ENCODE results near the gene SNRNP40.

SNRNP40 gene

GRCh38 chr1:31231802-31232201 is 64.8 kb downstream of the SNRNP40 start:
- no peak for DNase-seq (ENCODE audit: low spot score)

GRCh38 chr1:31230378-31230777 is 66.2 kb downstream of the SNRNP40 start:
- no peak for DNase-seq (ENCODE audit: low spot score)

DNA sequence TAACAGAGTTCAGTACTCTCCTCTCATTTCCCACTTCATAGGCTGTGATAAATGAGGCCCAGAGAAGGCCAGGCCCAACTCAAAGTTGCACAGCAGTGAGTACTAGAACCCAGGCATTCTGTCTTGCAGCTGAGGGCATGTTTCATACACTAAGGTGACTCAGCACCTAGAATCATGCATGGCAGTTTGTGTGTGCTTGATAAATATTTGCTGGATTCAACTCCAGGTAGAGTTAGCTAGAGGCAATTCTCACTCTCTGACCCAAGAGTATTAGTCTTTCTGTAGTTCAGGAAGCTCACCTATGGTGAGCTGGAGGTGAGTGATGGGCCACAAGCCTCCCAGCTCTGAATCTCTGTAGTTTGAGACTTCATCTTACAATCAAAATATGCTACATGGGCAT is 67.6 kb downstream of the SNRNP40 start:
- DNase-seq (ENCODE audit: low spot score): no peak

GRCh38 chr1:31227891-31228568 is 68.6 kb downstream of the SNRNP40 start:
- no peak for DNase-seq (ENCODE audit: low spot score)

GRCh38 chr1:31224068-31224467 is 72.5 kb downstream of the SNRNP40 start:
- no peak for DNase-seq (ENCODE audit: low spot score)

DNA sequence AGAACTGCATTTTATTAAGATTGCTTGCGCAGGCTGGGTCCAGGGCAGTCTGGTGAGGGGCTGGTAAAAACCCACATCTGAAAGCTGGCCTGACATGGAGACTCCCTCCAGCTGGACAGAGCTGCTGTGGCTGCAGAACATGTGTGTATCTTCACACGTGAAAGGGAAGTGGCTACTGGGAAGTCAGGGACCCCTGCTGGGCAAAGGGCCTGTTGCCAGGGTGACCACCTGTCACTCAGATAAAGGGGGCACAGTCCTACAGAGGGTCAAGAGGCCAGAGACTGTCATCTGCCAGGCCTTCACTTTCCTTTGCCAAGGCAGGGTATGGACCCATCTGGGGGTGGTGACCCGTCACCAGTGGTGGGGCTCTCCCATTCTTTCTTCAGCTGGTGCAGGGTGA is 74.4 kb downstream of the SNRNP40 start:
- DNase-seq (ENCODE audit: low spot score): no peak

DNA sequence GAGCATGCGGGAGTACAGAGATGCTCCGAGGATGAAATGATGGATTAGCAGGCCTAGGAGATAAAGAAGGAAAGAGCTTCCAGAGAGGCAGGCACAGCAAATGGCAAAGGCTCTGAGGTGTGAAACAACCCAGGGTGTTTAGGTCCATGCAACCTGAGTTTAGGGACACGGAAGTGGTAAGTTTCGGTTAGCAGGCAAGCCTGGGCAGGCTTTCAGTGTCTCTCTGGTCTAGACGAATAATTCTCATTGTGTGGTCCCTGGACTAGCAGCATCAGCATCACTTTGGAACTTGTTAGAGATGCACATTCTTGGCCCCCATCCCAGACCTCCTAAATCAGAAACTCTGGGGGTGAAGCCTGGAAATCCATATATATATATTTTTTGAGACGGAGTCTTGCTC is 75.5 kb downstream of the SNRNP40 start:
- DNase-seq (ENCODE audit: low spot score): no peak

- no peak for DNase-seq (ENCODE audit: low spot score)
These were observed 77.1 kb downstream of the SNRNP40 start for GRCh38 chr1:31219489-31219888.

GRCh38 chr1:31218705-31219104 is 77.9 kb downstream of the SNRNP40 start:
- no peak for DNase-seq (ENCODE audit: low spot score)

GRCh38 chr1:31216016-31216415 is 80.6 kb downstream of the SNRNP40 start:
- peak; percentile 37 for DNase-seq (ENCODE audit: low spot score)

DNA sequence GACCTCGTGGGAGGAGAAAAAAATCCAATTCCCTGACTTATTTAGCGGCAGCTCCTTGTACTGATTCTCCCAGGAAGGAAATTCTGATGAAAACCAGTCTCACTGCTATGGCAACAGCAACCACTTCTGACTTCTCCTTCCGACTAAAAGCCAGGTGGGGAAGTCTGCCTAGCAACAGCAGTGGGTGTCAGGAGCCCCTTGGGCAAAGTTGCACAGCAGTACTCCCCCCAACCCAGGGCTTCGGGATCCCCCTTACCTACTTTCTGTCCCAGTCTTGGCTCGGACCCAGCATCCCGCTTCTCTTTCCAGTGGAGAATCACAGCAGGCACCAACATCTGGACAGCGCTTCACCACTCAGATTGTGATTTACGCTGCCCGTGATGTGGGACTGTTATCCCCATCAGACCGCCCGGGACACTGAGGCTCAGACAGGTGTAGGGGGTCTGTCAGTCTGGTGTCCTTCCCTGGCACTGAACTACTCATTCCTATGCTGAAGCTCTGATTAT is 81.5 kb downstream of the SNRNP40 start:
- no peak for DNase-seq (ENCODE audit: low spot score)

DNA sequence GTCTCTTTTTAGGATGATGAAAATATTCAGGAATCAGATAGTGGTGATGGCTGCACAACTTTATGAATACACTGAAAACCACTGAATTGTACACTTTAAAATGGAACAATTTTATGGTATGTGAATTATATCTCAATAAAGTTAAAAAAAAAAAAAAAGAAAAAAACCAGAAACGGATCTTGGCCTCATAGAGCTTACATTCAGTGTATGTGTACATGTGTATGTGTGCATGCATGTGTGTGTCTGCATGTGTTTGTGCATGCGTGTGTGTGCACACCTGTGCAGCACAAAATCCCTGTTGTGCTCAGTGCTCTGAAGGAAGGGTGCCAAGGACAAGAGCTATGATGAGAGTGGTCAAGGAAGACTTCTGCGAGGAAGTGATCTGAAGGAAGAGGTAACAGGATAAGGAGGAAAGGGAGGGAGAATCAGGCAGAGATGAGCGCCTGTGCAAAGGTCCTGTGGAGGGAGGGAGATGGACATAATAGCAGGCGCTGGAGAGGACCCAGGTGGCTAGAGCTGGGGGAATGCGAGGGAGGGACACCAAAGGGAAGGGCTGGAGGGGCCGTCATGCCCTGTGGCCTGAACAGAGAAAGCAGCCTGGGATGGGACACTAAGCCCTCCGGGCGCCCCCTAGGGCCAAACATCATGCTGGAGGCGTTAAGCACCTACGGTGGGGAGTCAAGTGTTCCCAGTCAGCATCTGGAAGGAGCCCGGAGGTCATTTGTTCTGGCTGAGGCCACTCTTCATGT is 82.1 kb downstream of the SNRNP40 start:
- no peak for DNase-seq (ENCODE audit: low spot score)
